ENCODE measurements around the gene SLC7A8. TPM values are rescaled to one million over a fixed set of nuclear protein-coding genes. Genes with fewer than 3 reads are reported as not detected.

The SLC7A8 gene
- total and polyA plus RNA-seq, 10 of the 15 experiments (the other 5 are each of a cell fraction or from before 2014, with no cell fraction given), result 0.06 to 0.28 (median 0.21) TPM; not detected in 7

GRCh38 chr14:23181453-23181852 is 2.0 kb downstream of the SLC7A8 start:
- H2AFZ ChIP-seq (ENCODE audit: control insufficient read depth, low read depth, low read length), result no peak overlapping the region
- H3K9me3 ChIP-seq (replicated peaks; ENCODE audit: control insufficient read depth, insufficient read depth, low read length), result no peaks in the 10 kb centered on the region
- SMC1A ChIA-PET (ENCODE audit: uncharacterized antibody, unreplicated experiment), result interaction anchor here (0.6 kb wide), 1 partner anchor 372 kb away, joined by 3 read pairs; no protein-coding TSS in a partner anchor
- H3K27me3 ChIP-seq (replicated peaks in 1 of 2; ENCODE audit: control insufficient read depth in 2 of 2, insufficient read depth in 2 of 2, low read length in 1 of 2), result peaks cover 3 to 12% of the 10 kb centered on the region in 2 experiments
- BruUV-seq (replicated peaks), result no TSS peak
- TF ChIP-seq NFXL1 (IDR thresholded peaks at IDR 0.05; ENCODE audit: borderline replicate concordance), result no peak
- TF ChIP-seq, protein P1, sequence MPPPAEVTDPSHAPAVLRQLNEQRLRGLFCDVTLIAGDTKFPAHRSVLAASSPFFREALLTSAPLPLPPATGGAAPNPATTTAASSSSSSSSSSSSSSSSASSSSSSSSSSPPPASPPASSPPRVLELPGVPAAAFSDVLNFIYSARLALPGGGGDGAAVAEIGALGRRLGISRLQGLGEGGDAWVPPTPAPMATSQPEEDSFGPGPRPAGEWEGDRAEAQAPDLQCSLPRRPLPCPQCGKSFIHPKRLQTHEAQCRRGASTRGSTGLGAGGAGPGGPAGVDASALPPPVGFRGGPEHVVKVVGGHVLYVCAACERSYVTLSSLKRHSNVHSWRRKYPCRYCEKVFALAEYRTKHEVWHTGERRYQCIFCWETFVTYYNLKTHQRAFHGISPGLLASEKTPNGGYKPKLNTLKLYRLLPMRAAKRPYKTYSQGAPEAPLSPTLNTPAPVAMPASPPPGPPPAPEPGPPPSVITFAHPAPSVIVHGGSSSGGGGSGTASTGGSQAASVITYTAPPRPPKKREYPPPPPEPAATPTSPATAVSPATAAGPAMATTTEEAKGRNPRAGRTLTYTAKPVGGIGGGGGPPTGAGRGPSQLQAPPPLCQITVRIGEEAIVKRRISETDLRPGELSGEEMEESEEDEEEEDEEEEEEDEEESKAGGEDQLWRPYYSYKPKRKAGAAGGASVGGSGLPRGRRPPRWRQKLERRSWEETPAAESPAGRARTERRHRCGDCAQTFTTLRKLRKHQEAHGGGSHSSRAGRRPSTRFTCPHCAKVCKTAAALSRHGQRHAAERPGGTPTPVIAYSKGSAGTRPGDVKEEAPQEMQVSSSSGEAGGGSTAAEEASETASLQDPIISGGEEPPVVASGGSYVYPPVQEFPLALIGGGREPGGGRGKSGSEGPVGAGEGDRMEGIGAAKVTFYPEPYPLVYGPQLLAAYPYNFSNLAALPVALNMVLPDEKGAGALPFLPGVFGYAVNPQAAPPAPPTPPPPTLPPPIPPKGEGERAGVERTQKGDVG (CRISPR knock-in tag; IDR thresholded peaks at IDR 0.05), result no peak
- TF ChIP-seq SMAD1 (IDR thresholded peaks at IDR 0.05; ENCODE audit: low read depth, partially characterized antibody), result no peak
- intact Hi-C loops (cut with micrococcal nuclease; ENCODE audit: unreplicated experiment), result no loop called here
- ATAC-seq, result no peak
- no peak overlapping the region for H3K4me3 ChIP-seq
- POLR2A ChIA-PET, result no interaction called here
- H3K9ac ChIP-seq (ENCODE audit: control insufficient read depth, insufficient read depth, low read length), result no peak overlapping the region
- 47% methylated on average over 3 of the region's 3 CpGs for WGBS (ENCODE audit: insufficient coverage, insufficient replicate concordance, low lambda C conversion rate, missing lambda C conversion rate)
- H3K36me3 ChIP-seq (ENCODE audit: control insufficient read depth in 2 of 2, insufficient read depth in 2 of 2, low read length in 1 of 2), result no peaks in the 10 kb centered on the region
- no peak for DNase-seq (ENCODE audit: low read depth, low spot score)
- FAIRE-seq, result no peak
- no peaks in the 10 kb centered on the region for H3K79me2 ChIP-seq (ENCODE audit: control insufficient read depth, insufficient read depth, low read length)
- H3K27ac ChIP-seq (ENCODE audit: control insufficient read depth, insufficient read depth), result no peak overlapping the region
- H4K20me1 ChIP-seq (ENCODE audit: control insufficient read depth, insufficient read depth), result no peaks in the 10 kb centered on the region
- peaks cover 7% of the 10 kb centered on the region; the same call in 1 of the 2 replicates for H3K4me1 ChIP-seq (ENCODE audit: control insufficient read depth, insufficient read depth, low read length)
- RAD21 ChIA-PET (ENCODE audit: unreplicated experiment), result interaction anchor here (1.9 kb wide), 1 partner anchor 61 kb away, joined by 4 read pairs; no protein-coding TSS in a partner anchor
- CTCF ChIA-PET, result interaction anchor here (1.1 to 2.6 kb wide), 3 partner anchors 10 to 113 kb away, joined by 3 to 17 read pairs (median 5); no protein-coding TSS in a partner anchor
- in situ Hi-C loops (cut with MboI), result loop anchor here (10.0 kb wide), 1 partner anchor 57 kb away; no protein-coding TSS in a partner anchor
- no peak overlapping the region for H3K4me2 ChIP-seq (ENCODE audit: control insufficient read depth, insufficient read depth)

All from GM12878 (cell line).